HepG2 (cell line): Measurements from ENCODE around the gene PIM3. TPM values are rescaled to one million over a fixed set of nuclear protein-coding genes. Genes with fewer than 3 reads are reported as not detected.
A peak's percentile ranks its signal among the peaks of the same experiment; 100 is the strongest.

Experiments
- BCL6 ChIP-seq: IDR thresholded peaks from 2 replicates; pipeline ENCODE4 v1.6.1; 2016; ENCODE audit warnings: missing genetic modification reagents, missing compliant biosample characterization
- DNMT3B ChIP-seq: conservative IDR thresholded peaks from 2 replicates; pipeline ENCODE4 v1.6.1; 2016; ENCODE audit warnings: missing biosample characterization, control low read depth
- HNRNPL ChIP-seq: fragments of 200-400 bp; formaldehyde crosslinking; IDR thresholded peaks from 2 replicates; pipeline ENCODE4 v1.6.1; 2017; ENCODE audit warnings: mild to moderate bottlenecking, low read depth, low read length
- HOXA9 ChIP-seq: sonication (generic); formaldehyde crosslinking; IDR thresholded peaks from 2 replicates; pipeline ENCODE4 v1.8.1; 2022; ENCODE audit warnings: missing genetic modification reagents, mild to moderate bottlenecking, moderate library complexity, borderline replicate concordance
- NR2F6 ChIP-seq, 2 experiments: IDR thresholded peaks; 2 replicates each; pipeline ENCODE4 v1.6.1; 2016; ENCODE audit warnings: antibody characterized with exemption in 1 of 2, mild to moderate bottlenecking in 1 of 2
- NRL ChIP-seq: sonication (generic); formaldehyde crosslinking; IDR thresholded peaks from 2 replicates; pipeline ENCODE4 v1.5.0; 2020; ENCODE audit warnings: missing genetic modification reagents, mild to moderate bottlenecking, moderate library complexity, borderline replicate concordance
- RXRB ChIP-seq: IDR thresholded peaks from 2 replicates; pipeline ENCODE4 v1.6.1; 2016; ENCODE audit warnings: borderline replicate concordance, missing genetic modification reagents, missing compliant biosample characterization
- SOX5 ChIP-seq: IDR thresholded peaks from 2 replicates; pipeline ENCODE4 v1.6.1; 2016; ENCODE audit warnings: borderline replicate concordance
- SP1 ChIP-seq, 2 experiments: fragments of 450-650 bp in 1 of 2; sonication (generic) in 1 of 2; formaldehyde crosslinking in 1 of 2; IDR thresholded peaks; 2 replicates each; pipeline versions ENCODE4 v1.4.0 to v1.6.1; 2016 to 2020; ENCODE audit warnings: missing genetic modification reagents in 1 of 2
- ZBTB7A ChIP-seq: sonication (generic); formaldehyde crosslinking; IDR thresholded peaks from 2 replicates; pipeline ENCODE4 v1.8.0; 2022; ENCODE audit warnings: mild to moderate bottlenecking, missing genetic modification reagents
- ZBTB7B ChIP-seq: sonication (generic); formaldehyde crosslinking; IDR thresholded peaks from 2 replicates; pipeline ENCODE4 v1.4.0; 2020; ENCODE audit warnings: missing genetic modification reagents
- ZNF317 ChIP-seq: sonication (generic); formaldehyde crosslinking; IDR thresholded peaks from 2 replicates; pipeline ENCODE4 v1.5.0; 2020; ENCODE audit warnings: mild to moderate bottlenecking, missing genetic modification reagents
- ZNF350 ChIP-seq: sonication (generic); formaldehyde crosslinking; IDR thresholded peaks from 2 replicates; pipeline ENCODE4 v1.4.0; 2020; ENCODE audit warnings: mild to moderate bottlenecking, low read depth, missing genetic modification reagents, borderline replicate concordance
- ZNF468 ChIP-seq: sonication (generic); formaldehyde crosslinking; IDR thresholded peaks from 2 replicates; pipeline ENCODE4 v1.8.0; 2022; ENCODE audit warnings: mild to moderate bottlenecking, moderate library complexity, missing genetic modification reagents
- polyA plus RNA-seq, 8 experiments: library from polyadenylated mRNA; depleted of rRNA in 3 of 8; stranded (reverse) in 7 of 8; unstranded in 1 of 8; fragments of >200 nt; fragmentation: Illumina TruSeq in 4 of 8; extraction: Trizol in 4 of 8; gene quantifications; 2 replicates each; pipeline versions ENCODE4 v1.2.1 to v1.2.3, GENCODE V29; 2011 to 2016; ENCODE audit warnings: low read depth in 4 of 8, missing spikeins in 1 of 8, mixed read lengths in 1 of 8; ENCODE audit not compliant: insufficient read depth in 1 of 8
- total RNA-seq, 5 experiments: library from RNA; depleted of rRNA; stranded (reverse); fragments of >200 nt; fragmentation: Illumina TruSeq; extraction: Trizol; gene quantifications; 2 replicates each; pipeline ENCODE4 v1.2.3, GENCODE V29; 2016; ENCODE audit warnings: low read depth in 1 of 5
- TF ChIP-seq, protein P1 (sequence below): sonication (generic); formaldehyde crosslinking; IDR thresholded peaks from 2 replicates; pipeline ENCODE4 v1.4.0; 2020; ENCODE audit warnings: missing genetic modification reagents
- TF ChIP-seq, protein P2 (sequence below): IDR thresholded peaks from 2 replicates; pipeline ENCODE4 v1.4.0; 2020; ENCODE audit warnings: mild to moderate bottlenecking, missing genetic modification reagents
- TF ChIP-seq, protein P3 (sequence below): sonication (generic); formaldehyde crosslinking; IDR thresholded peaks from 2 replicates; pipeline ENCODE4 v1.4.0; 2020; ENCODE audit warnings: missing genetic modification reagents

Gene PIM3
- total and polyA plus RNA-seq, 2 of the 13 experiments (the other 11 are each of a cell fraction or from before 2014, with no cell fraction given) = 21.6 to 31.2 TPM

DNA sequence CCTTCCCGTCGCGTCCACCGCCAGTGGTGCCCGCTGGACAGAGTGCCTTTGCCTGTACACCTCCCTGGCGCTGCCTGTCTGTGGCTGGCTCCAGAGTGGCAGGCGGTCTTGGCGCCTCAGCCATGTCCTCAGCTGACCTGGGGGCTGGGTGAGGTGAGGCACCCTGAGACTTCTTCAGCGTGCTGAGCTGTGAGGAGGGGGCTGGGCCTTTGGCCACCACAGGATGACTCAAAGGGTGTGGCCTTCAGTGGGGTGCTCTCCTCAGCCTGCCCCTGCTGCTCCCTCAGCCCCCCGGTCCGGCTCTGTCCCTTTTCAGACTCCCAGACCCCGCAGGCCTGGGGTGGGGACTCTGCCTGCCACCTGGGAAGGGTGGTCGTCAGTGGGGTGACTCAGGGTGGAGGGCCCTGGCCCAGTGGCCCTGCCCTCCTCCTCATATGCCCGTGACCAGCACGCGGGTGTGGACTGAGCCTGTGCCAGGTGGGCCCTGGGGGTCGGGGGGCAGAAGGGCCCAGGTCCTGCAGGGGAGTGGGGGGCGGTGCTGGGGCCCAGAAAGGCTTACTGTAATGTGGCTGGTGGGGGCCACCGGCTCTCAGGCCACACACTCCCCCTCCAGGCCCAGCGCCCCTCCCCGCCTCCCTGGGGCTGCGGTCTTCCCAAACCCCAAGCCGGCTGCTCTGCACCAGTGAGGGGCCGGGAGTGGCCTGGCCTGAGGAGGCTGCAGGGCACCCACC is 26.2 kb upstream of the PIM3 start (continued):
- TF ChIP-seq RXRB (CRISPR knock-in tag) (peak; percentile 92), SP1 (IDR thresholded peaks at IDR 0.05) (no peak), SP1 (CRISPR knock-in tag; IDR thresholded peaks at IDR 0.05) (0 out of 2 replicates have a peak, but pooled peaks have one; percentile 22), SOX5 (peak; percentile 22; the same call in 1 of the 2 replicates), ZBTB7B (0 out of 2 replicates have a peak, but pooled peaks have one; percentile 49), BCL6 (0 out of 2 replicates have a peak, but pooled peaks have one; percentile 23), DNMT3B (CRISPR knock-in tag) (no peak), NR2F6 (IDR thresholded peaks at IDR 0.05) (no peak), NR2F6 (CRISPR knock-in tag; IDR thresholded peaks at IDR 0.05) (0 out of 2 replicates have a peak, but pooled peaks have one; percentile 17), HNRNPL (peak; percentile 76; the same call in 1 of the 2 replicates), NRL (CRISPR knock-in tag) (no peak), ZNF350 (CRISPR knock-in tag) (0 out of 2 replicates have a peak, but pooled peaks have one; percentile 10), HOXA9 (no peak), ZBTB7A (CRISPR knock-in tag) (peak; percentile 42; the same call in 1 of the 2 replicates), ZNF468 (CRISPR knock-in tag) (no peak), ZNF317 (peak; percentile 15; the same call in 1 of the 2 replicates)
- TF ChIP-seq, protein P1, sequence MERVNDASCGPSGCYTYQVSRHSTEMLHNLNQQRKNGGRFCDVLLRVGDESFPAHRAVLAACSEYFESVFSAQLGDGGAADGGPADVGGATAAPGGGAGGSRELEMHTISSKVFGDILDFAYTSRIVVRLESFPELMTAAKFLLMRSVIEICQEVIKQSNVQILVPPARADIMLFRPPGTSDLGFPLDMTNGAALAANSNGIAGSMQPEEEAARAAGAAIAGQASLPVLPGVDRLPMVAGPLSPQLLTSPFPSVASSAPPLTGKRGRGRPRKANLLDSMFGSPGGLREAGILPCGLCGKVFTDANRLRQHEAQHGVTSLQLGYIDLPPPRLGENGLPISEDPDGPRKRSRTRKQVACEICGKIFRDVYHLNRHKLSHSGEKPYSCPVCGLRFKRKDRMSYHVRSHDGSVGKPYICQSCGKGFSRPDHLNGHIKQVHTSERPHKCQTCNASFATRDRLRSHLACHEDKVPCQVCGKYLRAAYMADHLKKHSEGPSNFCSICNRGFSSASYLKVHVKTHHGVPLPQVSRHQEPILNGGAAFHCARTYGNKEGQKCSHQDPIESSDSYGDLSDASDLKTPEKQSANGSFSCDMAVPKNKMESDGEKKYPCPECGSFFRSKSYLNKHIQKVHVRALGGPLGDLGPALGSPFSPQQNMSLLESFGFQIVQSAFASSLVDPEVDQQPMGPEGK (CRISPR knock-in tag) = peak; percentile 30; the same call in 1 of the 2 replicates
- TF ChIP-seq, protein P2, sequence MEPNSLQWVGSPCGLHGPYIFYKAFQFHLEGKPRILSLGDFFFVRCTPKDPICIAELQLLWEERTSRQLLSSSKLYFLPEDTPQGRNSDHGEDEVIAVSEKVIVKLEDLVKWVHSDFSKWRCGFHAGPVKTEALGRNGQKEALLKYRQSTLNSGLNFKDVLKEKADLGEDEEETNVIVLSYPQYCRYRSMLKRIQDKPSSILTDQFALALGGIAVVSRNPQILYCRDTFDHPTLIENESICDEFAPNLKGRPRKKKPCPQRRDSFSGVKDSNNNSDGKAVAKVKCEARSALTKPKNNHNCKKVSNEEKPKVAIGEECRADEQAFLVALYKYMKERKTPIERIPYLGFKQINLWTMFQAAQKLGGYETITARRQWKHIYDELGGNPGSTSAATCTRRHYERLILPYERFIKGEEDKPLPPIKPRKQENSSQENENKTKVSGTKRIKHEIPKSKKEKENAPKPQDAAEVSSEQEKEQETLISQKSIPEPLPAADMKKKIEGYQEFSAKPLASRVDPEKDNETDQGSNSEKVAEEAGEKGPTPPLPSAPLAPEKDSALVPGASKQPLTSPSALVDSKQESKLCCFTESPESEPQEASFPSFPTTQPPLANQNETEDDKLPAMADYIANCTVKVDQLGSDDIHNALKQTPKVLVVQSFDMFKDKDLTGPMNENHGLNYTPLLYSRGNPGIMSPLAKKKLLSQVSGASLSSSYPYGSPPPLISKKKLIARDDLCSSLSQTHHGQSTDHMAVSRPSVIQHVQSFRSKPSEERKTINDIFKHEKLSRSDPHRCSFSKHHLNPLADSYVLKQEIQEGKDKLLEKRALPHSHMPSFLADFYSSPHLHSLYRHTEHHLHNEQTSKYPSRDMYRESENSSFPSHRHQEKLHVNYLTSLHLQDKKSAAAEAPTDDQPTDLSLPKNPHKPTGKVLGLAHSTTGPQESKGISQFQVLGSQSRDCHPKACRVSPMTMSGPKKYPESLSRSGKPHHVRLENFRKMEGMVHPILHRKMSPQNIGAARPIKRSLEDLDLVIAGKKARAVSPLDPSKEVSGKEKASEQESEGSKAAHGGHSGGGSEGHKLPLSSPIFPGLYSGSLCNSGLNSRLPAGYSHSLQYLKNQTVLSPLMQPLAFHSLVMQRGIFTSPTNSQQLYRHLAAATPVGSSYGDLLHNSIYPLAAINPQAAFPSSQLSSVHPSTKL (CRISPR knock-in tag) = 0 out of 2 replicates have a peak, but pooled peaks have one; percentile 27
- TF ChIP-seq, protein P3, sequence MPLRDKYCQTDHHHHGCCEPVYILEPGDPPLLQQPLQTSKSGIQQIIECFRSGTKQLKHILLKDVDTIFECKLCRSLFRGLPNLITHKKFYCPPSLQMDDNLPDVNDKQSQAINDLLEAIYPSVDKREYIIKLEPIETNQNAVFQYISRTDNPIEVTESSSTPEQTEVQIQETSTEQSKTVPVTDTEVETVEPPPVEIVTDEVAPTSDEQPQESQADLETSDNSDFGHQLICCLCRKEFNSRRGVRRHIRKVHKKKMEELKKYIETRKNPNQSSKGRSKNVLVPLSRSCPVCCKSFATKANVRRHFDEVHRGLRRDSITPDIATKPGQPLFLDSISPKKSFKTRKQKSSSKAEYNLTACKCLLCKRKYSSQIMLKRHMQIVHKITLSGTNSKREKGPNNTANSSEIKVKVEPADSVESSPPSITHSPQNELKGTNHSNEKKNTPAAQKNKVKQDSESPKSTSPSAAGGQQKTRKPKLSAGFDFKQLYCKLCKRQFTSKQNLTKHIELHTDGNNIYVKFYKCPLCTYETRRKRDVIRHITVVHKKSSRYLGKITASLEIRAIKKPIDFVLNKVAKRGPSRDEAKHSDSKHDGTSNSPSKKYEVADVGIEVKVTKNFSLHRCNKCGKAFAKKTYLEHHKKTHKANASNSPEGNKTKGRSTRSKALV (CRISPR knock-in tag) = 0 out of 2 replicates have a peak, but pooled peaks have one; percentile 31
